Neural cell (in vitro differentiated cells): ENCODE measurements around the gene ITPK1. TPM values are rescaled to one million over a fixed set of nuclear protein-coding genes. Genes with fewer than 3 reads are reported as not detected.

Source experiments
- H2AFZ ChIP-seq: fragments of 200-600, 300-800 bp; sonication (generic), shearing (Covaris generic); 2 replicates; pipeline ENCODE4 v1.6.0; 2014; ENCODE audit warnings: low read depth, mild to moderate bottlenecking, antibody characterized with exemption, low read length, moderate library complexity
- H3F3A ChIP-seq: fragments of 200-600 bp; shearing (Covaris generic); 2 replicates; pipeline ENCODE4 v1.6.1; 2016; ENCODE audit warnings: mild to moderate bottlenecking, moderate library complexity, mixed read lengths, antibody characterized with exemption, low read length; ENCODE audit not compliant: insufficient read depth, poor library complexity, severe bottlenecking
- H3K27ac ChIP-seq: fragments of 200-600, 300-800 bp; sonication (generic), shearing (Covaris generic); 2 replicates; pipeline ENCODE4 v1.5.1; 2014; ENCODE audit warnings: mild to moderate bottlenecking, low read length, moderate library complexity
- H3K27me3 ChIP-seq: fragments of 300-800, 200-600 bp; sonication (generic), shearing (Covaris generic); 2 replicates; pipeline ENCODE4 v1.6.0; 2014; ENCODE audit warnings: mild to moderate bottlenecking, low read depth, low read length, moderate library complexity; ENCODE audit not compliant: insufficient read depth
- H3K36me3 ChIP-seq: fragments of 300-800, 200-600 bp; sonication (generic), shearing (Covaris generic); 2 replicates; pipeline ENCODE4 v1.5.1; 2014; ENCODE audit warnings: mild to moderate bottlenecking, antibody characterized with exemption, low read length, moderate library complexity; ENCODE audit not compliant: insufficient read depth
- H3K4me2 ChIP-seq: fragments of 300-800, 200-600 bp; sonication (generic), shearing (Covaris generic); 2 replicates; pipeline ENCODE4 v1.6.0; 2014; ENCODE audit warnings: mild to moderate bottlenecking, low read length
- H3K4me3 ChIP-seq: fragments of 300-800, 200-600 bp; sonication (generic), shearing (Covaris generic); 2 replicates; pipeline ENCODE4 v1.5.1; 2014; ENCODE audit warnings: mild to moderate bottlenecking, low read length, moderate library complexity
- H3K79me2 ChIP-seq: fragments of 200-600 bp; shearing (Covaris generic); replicated peaks from 2 replicates; pipeline ENCODE4 v1.6.0; 2014; ENCODE audit warnings: mild to moderate bottlenecking, low read length, moderate library complexity; ENCODE audit not compliant: insufficient read depth
- H3K9ac ChIP-seq: fragments of 300-800, 200-600 bp; sonication (generic), shearing (Covaris generic); 2 replicates; pipeline ENCODE4 v1.6.1; 2016; ENCODE audit warnings: mild to moderate bottlenecking, low read length, mixed read lengths
- H3K9me2 ChIP-seq: fragments of 200-600 bp; shearing (Covaris generic); 2 replicates; pipeline ENCODE4 v1.6.1; 2016; ENCODE audit warnings: mild to moderate bottlenecking, low read length, mixed read lengths; ENCODE audit not compliant: insufficient read depth
- H3K9me3 ChIP-seq: fragments of 200-600, 300-800 bp; sonication (generic), shearing (Covaris generic); 2 replicates; pipeline ENCODE4 v1.6.1; 2016; ENCODE audit warnings: mild to moderate bottlenecking, mixed run types, low read length, moderate library complexity, mixed read lengths
- H4K20me1 ChIP-seq: fragments of 200-600 bp; shearing (Covaris generic); 2 replicates; pipeline ENCODE4 v1.6.1; 2016; ENCODE audit warnings: mild to moderate bottlenecking, mixed run types; ENCODE audit not compliant: insufficient read depth
- EP300 ChIP-seq: fragments of 450-650 bp; conservative IDR thresholded peaks from 2 replicates; pipeline ENCODE4 v1.6.1; 2014; ENCODE audit warnings: antibody characterized with exemption, mild to moderate bottlenecking, moderate library complexity; ENCODE audit not compliant: poor library complexity, severe bottlenecking
- EZH2 ChIP-seq: fragments of 200-600, 300-800 bp; shearing (Covaris generic), sonication (generic); IDR thresholded peaks from 2 replicates; pipeline ENCODE4 v1.6.1; 2014; ENCODE audit warnings: antibody characterized with exemption, low read length, borderline replicate concordance, mild to moderate bottlenecking; ENCODE audit not compliant: insufficient read depth, poor library complexity, severe bottlenecking
- MXI1 ChIP-seq: fragments of 450-650 bp; conservative IDR thresholded peaks from 2 replicates; pipeline ENCODE4 v1.6.1; 2014; ENCODE audit warnings: antibody characterized with exemption, mild to moderate bottlenecking; ENCODE audit not compliant: poor library complexity, severe bottlenecking
- POLR2AphosphoS5 ChIP-seq: IDR thresholded peaks from 2 replicates; pipeline ENCODE4 v1.6.1; 2012
- REST ChIP-seq: IDR thresholded peaks from 2 replicates; pipeline ENCODE4 v1.6.1; 2012; ENCODE audit warnings: borderline replicate concordance
- SMC3 ChIP-seq: fragments of 450-650 bp; conservative IDR thresholded peaks from 2 replicates; pipeline ENCODE4 v1.6.1; 2014; ENCODE audit warnings: antibody characterized with exemption, mild to moderate bottlenecking, moderate library complexity; ENCODE audit not compliant: poor library complexity
- TAF1 ChIP-seq: IDR thresholded peaks from 2 replicates; pipeline ENCODE4 v1.6.1; 2012; ENCODE audit warnings: low read depth
- polyA plus RNA-seq: library from polyadenylated mRNA; depleted of rRNA; stranded (reverse); fragments of >200 nt; gene quantifications from 2 replicates; pipeline ENCODE4 v1.2.3, GENCODE V29; 2014
- TF ChIP-seq, protein P1 (sequence below): fragments of 450-650 bp; IDR thresholded peaks from 2 replicates; pipeline ENCODE4 v1.5.1; 2014; ENCODE audit warnings: antibody characterized with exemption, mild to moderate bottlenecking, moderate library complexity; ENCODE audit not compliant: poor library complexity, severe bottlenecking

ITPK1 gene
- polyA plus RNA-seq, 1 donor from 2014 or later: 65.0 TPM

GRCh38 chr14:92942576-92942975 lies 173.1 kb downstream of the ITPK1 start:
- Histone ChIP-seq H3K9ac (no peak overlapping the region), H3K79me2 (no peaks in the 10 kb centered on the region), H3K9me2 (no peaks in the 10 kb centered on the region), H3K27ac (no peak overlapping the region), H2AFZ (no peak overlapping the region), H3K4me2 (no peak overlapping the region), H3K27me3 (no peaks in the 10 kb centered on the region), H3K4me3 (no peak overlapping the region), H3K36me3 (no peaks in the 10 kb centered on the region), H3K9me3 (no peaks in the 10 kb centered on the region), H4K20me1 (no peaks in the 10 kb centered on the region), H3F3A (no peaks in the 10 kb centered on the region)
- TF ChIP-seq EP300: no peak
- TF ChIP-seq SMC3: no peak
- TF ChIP-seq TAF1: no peak
- TF ChIP-seq REST: no peak
- no peak for TF ChIP-seq MXI1
- TF ChIP-seq, protein P1, sequence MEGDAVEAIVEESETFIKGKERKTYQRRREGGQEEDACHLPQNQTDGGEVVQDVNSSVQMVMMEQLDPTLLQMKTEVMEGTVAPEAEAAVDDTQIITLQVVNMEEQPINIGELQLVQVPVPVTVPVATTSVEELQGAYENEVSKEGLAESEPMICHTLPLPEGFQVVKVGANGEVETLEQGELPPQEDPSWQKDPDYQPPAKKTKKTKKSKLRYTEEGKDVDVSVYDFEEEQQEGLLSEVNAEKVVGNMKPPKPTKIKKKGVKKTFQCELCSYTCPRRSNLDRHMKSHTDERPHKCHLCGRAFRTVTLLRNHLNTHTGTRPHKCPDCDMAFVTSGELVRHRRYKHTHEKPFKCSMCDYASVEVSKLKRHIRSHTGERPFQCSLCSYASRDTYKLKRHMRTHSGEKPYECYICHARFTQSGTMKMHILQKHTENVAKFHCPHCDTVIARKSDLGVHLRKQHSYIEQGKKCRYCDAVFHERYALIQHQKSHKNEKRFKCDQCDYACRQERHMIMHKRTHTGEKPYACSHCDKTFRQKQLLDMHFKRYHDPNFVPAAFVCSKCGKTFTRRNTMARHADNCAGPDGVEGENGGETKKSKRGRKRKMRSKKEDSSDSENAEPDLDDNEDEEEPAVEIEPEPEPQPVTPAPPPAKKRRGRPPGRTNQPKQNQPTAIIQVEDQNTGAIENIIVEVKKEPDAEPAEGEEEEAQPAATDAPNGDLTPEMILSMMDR: no peak
- TF ChIP-seq EZH2: no peak
- TF ChIP-seq POLR2AphosphoS5: no peak

- Histone ChIP-seq H3K79me2 (no peaks in the 10 kb centered on the region), H3K27me3 (no peaks in the 10 kb centered on the region), H2AFZ (no peak overlapping the region), H3K4me3 (no peak overlapping the region), H3K4me2 (no peak overlapping the region), H3K36me3 (no peaks in the 10 kb centered on the region), H3K9ac (no peak overlapping the region), H3K9me2 (no peaks in the 10 kb centered on the region), H3K9me3 (no peaks in the 10 kb centered on the region), H3K27ac (no peak overlapping the region), H4K20me1 (no peaks in the 10 kb centered on the region), H3F3A (no peaks in the 10 kb centered on the region)
- TF ChIP-seq REST (no peak), POLR2AphosphoS5 (no peak)
These were observed 173.6 kb downstream of the ITPK1 start for GRCh38 chr14:92942136-92942535.
